ENCODE data around the gene ABCD3.

ABCD3 gene

GRCh38 chr1:94463765-94464330 is 45.7 kb downstream of the ABCD3 start:
- peak in 1 of 2 donors; percentile 32 for DNase-seq

GRCh38 chr1:94468708-94469107 is 50.5 kb downstream of the ABCD3 start:
- DNase-seq: no peak

GRCh38 chr1:94471271-94471670 is 53.1 kb downstream of the ABCD3 start:
- DNase-seq: no peak

GRCh38 chr1:94475232-94475631 is 57.0 kb downstream of the ABCD3 start:
- no peak for DNase-seq

- no peak for DNase-seq
Measured at GRCh38 chr1:94479682-94480081, 61.5 kb downstream of the ABCD3 start.

GRCh38 chr1:94481473-94481933 is 63.3 kb downstream of the ABCD3 start:
- peak; percentile 30 to 56 for DNase-seq

GRCh38 chr1:94486990-94487389 is 68.8 kb downstream of the ABCD3 start:
- no peak for DNase-seq

GRCh38 chr1:94490556-94490955 is 72.4 kb downstream of the ABCD3 start:
- DNase-seq: no peak

DNA sequence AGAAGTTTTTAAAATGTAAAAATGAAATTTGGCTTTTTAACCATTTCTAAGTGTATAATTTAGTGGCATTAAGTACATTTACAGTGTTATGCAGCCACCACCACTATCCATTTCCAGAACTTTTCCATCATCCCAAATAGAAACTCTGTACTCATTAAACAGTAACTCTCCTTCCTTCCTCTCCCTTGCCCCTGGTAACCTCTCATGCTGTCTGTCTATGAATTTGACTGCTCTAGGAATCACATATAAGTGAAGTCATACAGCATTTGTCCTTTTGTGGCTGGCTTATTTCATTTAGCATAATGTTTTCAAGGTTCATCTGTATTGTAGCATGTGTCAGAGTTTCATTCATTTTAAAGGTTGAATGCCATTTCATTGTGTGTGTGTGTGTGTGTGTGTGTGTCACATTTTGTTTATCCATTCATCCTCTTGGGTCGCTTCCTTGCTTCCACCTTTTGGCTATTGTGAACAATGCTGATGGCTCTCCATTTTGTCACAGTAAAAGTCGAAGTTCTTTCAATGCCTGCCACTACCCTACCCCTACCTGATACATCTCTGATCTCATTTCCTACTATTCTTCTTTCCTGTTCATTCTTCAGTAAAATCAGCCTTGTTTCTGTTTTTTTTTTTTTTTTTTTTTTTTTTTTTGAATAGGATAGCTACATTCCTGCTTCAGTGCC is 78.0 kb downstream of the ABCD3 start:
- DNase-seq: no peak

DNA sequence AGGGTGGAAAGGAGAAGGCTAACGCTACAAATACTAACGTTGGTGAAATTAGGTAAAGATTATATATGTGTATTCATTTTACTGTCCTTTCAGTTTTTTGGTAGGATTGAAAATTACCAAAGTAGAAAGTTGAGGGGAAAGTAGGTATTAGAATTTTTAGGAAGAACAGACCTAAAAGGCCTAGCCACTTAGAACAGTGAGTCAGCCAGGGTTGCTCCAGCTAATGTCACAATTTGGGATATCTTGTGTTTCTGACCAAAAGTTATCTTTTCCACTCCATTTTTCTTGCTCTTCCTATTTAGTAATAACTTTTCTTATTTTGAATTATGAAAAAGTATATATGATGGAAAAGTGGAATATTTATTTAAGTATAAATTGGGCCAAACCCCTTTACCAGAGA is 83.2 kb downstream of the ABCD3 start:
- no peak for DNase-seq

DNA sequence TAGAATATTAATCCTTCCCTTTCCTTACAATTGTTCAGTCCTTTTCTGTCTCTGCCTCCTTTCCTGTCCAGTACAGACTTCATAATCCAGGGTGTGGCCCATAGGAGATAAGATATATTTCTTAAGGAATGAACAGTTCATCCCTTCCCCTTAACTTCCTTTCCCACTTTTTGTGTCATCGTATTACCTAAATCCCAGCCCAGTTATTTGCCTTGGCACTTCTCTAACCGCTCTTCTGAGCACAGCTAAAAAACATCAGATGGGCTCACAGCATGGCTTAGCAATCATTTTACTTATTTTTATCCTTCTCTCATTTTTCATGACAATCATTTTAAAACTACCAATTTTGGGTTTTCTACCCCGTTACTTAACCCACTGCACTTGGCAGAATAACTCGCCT is 83.7 kb downstream of the ABCD3 start:
- DNase-seq: no peak

DNA sequence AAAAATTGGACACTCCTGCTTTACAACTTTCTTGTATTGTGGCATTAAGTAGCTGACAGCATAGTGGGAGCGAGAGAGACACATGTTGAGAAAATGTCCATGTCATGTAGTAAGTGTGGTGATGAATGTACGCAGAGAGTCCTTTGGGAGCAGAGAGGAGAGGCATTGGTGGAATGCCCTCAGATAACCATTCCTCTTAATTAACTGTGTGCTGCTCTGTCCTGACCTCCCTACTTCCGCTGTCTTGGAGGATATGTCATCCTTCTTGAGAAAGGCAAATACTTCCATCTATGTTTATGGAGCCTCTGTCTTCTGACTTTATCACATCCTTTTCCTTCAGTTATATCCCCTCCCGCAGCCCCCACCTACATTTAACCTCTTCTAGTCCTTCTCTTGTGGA is 85.0 kb downstream of the ABCD3 start:
- no peak for DNase-seq

GRCh38 chr1:94504601-94505000 is 86.4 kb downstream of the ABCD3 start:
- no peak for DNase-seq

DNA sequence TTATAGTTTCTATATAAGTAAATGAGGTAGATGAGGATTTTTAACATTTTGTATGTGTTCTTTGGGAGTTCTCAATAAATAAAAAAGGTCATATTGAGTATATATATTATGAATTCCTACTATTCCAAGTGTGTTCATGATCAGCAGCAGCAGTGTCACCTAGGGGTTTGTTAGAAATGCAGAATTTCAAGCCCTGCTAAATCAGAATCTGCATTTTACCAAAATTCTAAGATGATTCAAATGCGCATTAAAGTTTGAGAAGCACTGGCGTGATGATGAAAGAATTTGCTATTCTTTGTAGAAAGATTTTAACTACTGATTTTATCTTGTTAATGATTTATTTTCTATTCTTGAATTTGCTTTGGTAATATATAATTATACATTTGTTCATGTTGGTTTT is 94.6 kb downstream of the ABCD3 start:
- no peak for DNase-seq

DNA sequence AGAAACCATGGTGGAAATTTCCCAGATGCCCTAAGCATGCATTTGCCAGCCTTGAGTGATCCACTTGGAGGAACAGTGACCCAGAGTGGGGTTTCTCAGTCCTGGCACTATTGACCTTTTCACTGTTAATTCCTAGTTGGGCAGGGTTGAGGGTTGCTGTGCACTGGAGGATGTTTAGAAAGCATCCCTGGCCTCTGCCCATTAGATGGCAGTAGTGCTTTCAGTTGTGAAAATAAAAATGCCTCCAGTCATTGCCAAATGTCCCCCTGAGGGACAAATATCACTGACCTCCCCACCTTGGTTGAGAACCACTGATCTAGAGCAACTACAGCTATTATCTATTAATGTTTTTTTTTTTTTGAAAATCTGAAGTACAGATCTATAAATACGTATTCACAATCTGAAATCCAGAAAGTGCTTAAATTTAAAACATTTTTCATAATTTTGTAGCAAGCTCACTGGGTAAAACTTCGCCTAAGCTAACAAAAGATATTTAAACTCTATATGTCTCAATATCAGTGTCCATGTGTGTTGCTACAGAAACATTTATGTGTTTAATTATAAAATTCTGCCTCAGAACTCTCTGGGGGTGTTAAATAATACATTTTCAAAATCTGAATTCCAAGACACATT is 96.0 kb downstream of the ABCD3 start:
- peak in 1 of 2 donors; percentile 2 for DNase-seq

- DNase-seq: no peak
Measured at GRCh38 chr1:94515296-94515947, 97.2 kb downstream of the ABCD3 start.

DNA sequence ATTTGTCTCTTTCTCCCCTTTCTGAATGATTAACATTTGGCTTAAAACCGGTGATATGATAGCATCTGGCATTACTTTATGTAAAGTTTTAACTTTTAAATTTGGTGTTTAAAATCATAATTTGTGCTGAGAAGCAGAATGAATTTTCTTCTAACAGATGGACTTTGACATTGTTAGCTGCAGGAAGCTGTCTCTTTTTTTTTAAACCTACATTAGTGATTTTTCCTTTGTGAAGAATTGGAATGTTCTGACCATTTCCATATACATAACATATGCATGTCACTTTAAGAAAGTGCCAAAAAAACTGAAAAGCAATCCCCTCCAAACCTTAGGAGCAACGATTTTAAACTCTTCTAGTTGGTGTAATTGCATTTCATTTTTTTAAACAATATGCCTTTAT is 101.2 kb downstream of the ABCD3 start:
- DNase-seq: no peak

GRCh38 chr1:94522304-94522703 is 104.1 kb downstream of the ABCD3 start:
- DNase-seq: no peak

- DNase-seq: no peak
Measured at GRCh38 chr1:94524531-94524930, 106.3 kb downstream of the ABCD3 start.

- DNase-seq: no peak
Measured at GRCh38 chr1:94526152-94526980, 108.2 kb downstream of the ABCD3 start.

GRCh38 chr1:94527447-94528031 is 109.3 kb downstream of the ABCD3 start:
- no peak for DNase-seq

DNA sequence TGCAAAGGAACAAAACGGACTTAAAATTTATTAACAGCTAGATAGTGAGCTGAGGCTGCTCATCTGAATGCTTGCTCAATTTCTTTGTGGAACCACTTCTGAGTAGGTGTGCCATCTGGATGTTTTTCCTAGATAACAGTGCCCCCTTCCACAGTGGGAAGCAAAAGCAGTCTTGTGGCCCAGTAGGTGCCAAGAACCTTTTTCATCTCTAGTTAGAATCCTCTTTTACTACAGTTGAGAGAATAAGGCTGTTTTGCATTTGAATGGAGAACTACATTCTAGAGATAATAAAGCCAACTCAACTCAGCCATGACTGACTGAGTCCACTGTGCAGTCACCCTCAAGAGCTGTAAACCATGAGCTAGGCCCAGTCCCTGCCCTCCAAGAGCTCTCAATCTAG is 110.1 kb downstream of the ABCD3 start:
- no peak for DNase-seq

- no peak for DNase-seq
Measured at GRCh38 chr1:94528826-94529225, 110.6 kb downstream of the ABCD3 start.
